DOHH2 (cell line): ENCODE measurements around the gene GTSE1.

Experiments
- EZH2phosphoT487 ChIP-seq: fragments of 200-600 bp; sonication (generic); IDR thresholded peaks from 2 replicates; pipeline ENCODE4 v1.6.1; 2017; ENCODE audit warnings: borderline replicate concordance, mild to moderate bottlenecking, antibody characterized with exemption, low read length, moderate library complexity, mixed read lengths
- TF ChIP-seq, protein P1 (sequence below): fragments of 200-600 bp; sonication (generic); IDR thresholded peaks from one replicate; pipeline ENCODE4 v1.5.1; 2014; ENCODE audit warnings: antibody characterized with exemption, mild to moderate bottlenecking, low read depth, low read length; ENCODE audit not compliant: poor library complexity, severe bottlenecking

- TF ChIP-seq, protein P1, sequence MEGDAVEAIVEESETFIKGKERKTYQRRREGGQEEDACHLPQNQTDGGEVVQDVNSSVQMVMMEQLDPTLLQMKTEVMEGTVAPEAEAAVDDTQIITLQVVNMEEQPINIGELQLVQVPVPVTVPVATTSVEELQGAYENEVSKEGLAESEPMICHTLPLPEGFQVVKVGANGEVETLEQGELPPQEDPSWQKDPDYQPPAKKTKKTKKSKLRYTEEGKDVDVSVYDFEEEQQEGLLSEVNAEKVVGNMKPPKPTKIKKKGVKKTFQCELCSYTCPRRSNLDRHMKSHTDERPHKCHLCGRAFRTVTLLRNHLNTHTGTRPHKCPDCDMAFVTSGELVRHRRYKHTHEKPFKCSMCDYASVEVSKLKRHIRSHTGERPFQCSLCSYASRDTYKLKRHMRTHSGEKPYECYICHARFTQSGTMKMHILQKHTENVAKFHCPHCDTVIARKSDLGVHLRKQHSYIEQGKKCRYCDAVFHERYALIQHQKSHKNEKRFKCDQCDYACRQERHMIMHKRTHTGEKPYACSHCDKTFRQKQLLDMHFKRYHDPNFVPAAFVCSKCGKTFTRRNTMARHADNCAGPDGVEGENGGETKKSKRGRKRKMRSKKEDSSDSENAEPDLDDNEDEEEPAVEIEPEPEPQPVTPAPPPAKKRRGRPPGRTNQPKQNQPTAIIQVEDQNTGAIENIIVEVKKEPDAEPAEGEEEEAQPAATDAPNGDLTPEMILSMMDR, result no peak
- no peak for TF ChIP-seq EZH2phosphoT487
Measured at GRCh38 chr22:46281866-46282678, 14.6 kb upstream of the GTSE1 start.
